GM10248 (cell line): ENCODE results near the gene DLG2.

ENCODE experiments used
- CTCF ChIA-PET: fragments of 300-600 bp; sonication (Branson Sonifier 250); formaldehyde crosslinking; extraction: SDS; loops from one replicate; lab custom pipeline; 2021; ENCODE audit warnings: antibody characterized with exemption; lab: Yijun Ruan, JAX
- POLR2A ChIA-PET: fragments of 350-650 bp; sonication (Branson Sonifier 250); formaldehyde crosslinking; extraction: SDS; loops from one replicate; lab custom pipeline; 2020; ENCODE audit warnings: antibody characterized with exemption; lab: Yijun Ruan, JAX
- DNase-seq: peaks from one replicate; pipeline ENCODE4 v3.0.0; 2012; ENCODE audit errors: extremely low spot score
- CTCF ChIP-seq: IDR thresholded peaks from 2 replicates; pipeline ENCODE4 v1.5.1; 2012; ENCODE audit warnings: mild to moderate bottlenecking, low read depth; ENCODE audit errors: extremely low read depth, missing control alignments, control extremely low read depth

DLG2 gene

DNA sequence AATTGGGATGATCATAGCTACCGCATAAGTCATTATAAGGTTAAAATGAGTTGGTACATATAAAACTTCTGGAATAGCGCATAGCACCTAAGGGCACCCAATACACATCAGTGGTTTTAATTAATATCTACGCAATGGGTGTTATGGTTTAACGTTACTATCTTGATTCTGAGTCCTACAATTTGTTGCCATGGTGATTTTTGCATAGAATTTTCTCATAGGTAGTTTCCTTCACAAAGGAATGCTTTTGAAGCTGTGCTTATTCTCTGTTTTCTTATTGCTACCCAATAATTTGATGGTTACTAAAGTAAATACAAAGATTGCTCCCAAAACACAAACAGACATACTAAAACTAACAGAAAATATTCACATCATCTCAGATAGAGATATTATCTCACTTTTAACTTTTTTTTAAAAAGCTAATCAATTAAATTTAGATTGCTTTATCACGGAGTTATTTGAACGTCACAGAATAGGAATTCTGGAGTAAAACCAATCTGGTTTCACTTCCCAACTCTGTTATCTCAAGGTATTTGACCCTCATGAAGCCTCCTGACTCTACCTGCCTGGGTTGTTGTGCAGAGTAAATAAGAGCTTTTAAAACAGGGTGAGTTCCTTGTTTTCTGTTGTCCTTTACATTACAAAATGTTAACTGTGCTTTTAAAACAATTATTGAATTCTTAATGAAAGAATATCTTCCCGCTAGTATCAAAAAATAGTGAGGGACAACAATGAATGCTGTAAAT is 1705.5 kb downstream of the DLG2 start:
- ChIA-PET POLR2A (no interaction called here), CTCF (interaction anchor here (0.8 kb wide), 1 partner anchor 9 kb away, joined by 3 read pairs; no protein-coding TSS in a partner anchor)
- DNase-seq = no peak
- no peak for TF ChIP-seq CTCF

- CTCF ChIA-PET = interaction anchor here (2.1 kb wide), 1 partner anchor 14 kb away, joined by 5 read pairs; no protein-coding TSS in a partner anchor
These were observed 1708.7 kb downstream of the DLG2 start for GRCh38 chr11:83918476-83918875.

DNA sequence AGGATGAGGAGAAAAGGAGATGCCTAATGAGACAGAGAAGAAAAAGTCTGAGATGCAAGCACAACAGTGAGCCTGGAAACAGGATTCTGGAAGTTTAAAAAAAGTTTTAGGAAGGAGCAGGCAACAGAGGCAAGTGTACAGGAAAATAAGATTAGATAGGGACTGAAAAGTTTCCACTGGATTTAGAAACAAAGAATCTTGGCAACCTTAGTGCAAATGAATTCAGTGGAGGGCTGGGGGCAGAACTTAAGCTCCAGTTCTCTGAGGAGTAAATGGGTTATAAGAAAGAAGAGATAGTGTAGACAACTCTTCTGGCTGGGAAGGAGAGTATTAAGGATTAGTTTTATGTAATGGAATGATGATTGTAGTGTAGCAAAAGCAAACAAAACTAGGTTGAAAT is 1712.1 kb downstream of the DLG2 start:
- ChIA-PET CTCF (interaction anchor here (1.6 kb wide), 1 partner anchor 9 kb away, joined by 3 read pairs; no protein-coding TSS in a partner anchor), POLR2A (no interaction called here)
- no peak for DNase-seq
- TF ChIP-seq CTCF = no peak

More at GRCh38 chr11:83918476-83918875, 1708.7 kb downstream of the DLG2 start:
- POLR2A ChIA-PET = no interaction called here
- TF ChIP-seq CTCF = no peak
- DNase-seq = no peak

DNA sequence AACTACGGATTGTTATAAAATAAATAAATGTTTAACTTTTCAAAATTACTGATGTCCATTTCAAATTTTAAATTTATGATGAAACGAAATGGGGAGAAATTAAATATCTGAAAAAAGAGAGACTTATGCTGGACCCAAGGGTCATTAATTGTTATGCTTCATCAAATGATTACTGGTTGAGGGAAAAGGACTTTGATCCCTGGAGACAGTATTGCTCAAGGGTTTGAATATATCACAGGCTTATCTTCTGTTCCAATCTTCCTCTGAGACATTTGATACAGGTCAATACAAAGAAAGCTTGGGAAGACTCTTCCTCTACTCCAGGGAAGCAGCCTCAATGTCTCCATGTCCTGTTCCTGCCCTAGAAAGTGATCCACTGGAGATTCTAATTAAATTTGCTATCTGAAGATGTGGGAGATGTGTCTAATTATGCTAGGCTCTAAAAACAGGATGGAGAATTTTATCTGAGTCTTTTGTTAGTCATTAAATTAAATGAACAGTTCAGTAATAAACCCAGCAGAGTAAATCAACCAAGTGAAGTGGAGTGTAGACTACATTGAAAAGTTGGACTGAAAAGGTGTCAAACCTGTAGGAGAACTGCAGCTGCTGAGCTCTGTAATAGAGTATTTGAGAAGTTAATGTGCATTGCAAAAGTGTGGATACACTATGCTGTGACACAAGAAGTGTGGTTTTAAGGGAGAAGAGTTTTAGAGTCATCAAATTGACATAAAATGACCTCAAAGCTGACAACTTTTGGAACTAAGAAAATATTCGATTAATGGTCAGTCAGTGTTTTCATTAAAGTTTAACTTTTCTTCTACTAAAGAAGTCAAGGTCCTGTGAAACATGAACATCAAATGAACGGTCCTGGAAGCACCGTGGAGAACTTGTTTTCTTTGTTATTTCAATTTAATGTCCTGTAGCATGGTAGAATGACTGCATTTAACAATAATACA is 1717.3 kb downstream of the DLG2 start:
- ChIA-PET CTCF (no interaction called here), POLR2A (no interaction called here)
- no peak for TF ChIP-seq CTCF
- no peak for DNase-seq

DNA sequence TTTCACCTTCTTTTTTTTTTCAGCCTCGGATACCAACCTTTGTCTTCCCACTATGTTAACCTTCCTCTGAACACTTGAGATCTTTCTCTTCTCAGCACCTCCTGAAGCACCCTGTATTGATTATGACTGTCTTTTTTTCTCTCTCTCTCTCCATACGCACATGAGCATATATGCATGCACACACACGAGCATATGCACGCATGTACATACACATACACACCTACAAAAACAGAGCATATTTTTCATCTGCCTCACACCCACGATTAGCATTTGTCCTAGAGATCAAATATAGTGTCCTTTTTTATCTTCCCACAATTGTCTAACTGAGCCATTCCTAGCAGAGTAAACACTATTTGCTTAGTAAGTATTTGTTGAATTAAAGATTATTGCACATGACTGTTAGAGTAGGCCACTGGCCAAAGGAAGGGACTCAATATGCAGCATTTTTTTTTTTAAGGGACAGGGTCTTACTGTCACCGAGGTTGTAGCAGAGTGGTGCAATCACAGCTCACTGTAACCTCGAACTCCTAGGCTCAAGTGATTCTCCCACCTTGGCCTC is 1718.8 kb downstream of the DLG2 start:
- no peak for TF ChIP-seq CTCF
- DNase-seq = no peak
- POLR2A ChIA-PET = no interaction called here
- CTCF ChIA-PET = no interaction called here

DNA sequence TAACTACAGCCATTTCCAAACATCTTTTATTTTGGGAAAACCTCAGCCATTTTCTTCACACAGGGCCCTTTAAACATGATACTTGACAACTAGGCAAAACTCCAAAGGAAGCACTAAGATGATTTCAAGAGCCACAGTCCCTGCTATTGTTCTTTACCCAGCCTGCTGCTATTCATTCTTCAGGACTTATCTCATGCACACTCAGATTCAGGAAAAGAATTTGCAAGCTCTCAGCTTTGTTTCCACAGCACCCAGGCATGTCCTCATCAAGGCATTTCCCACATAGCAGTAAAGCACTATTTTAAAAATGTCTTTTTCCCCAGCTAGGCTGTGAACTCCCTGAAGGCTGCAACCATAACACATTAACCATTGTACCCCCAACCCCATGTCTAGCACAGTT is 1731.6 kb downstream of the DLG2 start:
- ChIA-PET CTCF (no interaction called here), POLR2A (no interaction called here)

More for the DNA sequence above, 1731.6 kb downstream of the DLG2 start:
- no peak for TF ChIP-seq CTCF
- DNase-seq = no peak
